ENCODE results near the gene NTNG1.
"Not testable (repeated sequence)": the region's sequence is repeated elsewhere in the genome, so short reads cannot be mapped to it uniquely, and the experiment has no call there.

NTNG1 gene

DNA sequence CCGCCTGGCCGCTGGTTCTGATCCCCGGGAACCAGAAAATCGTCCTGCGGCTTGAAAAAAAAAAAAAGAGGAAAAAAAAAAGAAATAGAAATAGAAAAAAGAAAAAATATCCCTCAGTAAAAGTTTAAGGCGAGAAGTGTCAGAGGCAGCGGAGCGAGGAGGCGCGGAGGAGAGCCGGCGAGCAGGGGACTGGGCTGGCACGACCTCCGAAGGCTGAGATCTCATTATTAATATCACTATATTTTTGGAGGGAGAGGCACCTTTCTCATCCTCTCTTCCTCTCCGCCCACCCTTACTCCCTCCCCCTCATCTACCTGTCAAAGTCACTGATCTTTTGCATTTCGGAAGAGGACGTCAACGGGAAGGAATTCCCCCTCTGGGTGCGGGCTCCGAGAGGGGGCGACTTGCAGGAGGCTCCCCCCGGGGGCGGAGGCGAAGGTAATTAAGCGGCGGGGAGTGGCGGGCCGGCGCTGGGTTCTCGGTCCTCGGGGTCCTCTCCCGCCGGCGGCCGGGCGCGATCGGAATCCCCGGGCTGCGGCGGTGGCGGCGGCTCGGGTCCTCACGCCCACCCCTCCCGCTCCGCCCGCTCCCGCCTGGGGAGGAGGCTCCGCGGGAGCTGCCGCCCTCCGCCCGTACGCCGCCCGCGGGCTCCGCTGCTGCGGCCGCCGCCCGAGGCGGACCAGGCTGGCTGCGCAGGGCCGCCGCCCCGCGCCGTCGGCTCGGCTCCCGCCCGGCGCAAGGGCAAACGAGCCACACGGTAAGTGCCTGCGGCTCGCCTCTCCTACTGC lies at the start of gene NTNG1:
Gene NTNG1 (plus strand): TSS at position 337 of the 788 bp plus-strand sequence.
- DNase-seq (ENCODE audit: low read depth in 2 of 3, low spot score in 2 of 3): no peak

GRCh38 chr1:107091418-107091817 lies 49.4 kb upstream of the NTNG1 start:
- DNase-seq (ENCODE audit: low read depth in 2 of 3, low spot score in 2 of 3): no peak

- not testable (repeated sequence) for DNase-seq (ENCODE audit: low read depth in 2 of 3, low spot score in 2 of 3)
Observed at GRCh38 chr1:107093395-107093794, 47.4 kb upstream of the NTNG1 start.

- DNase-seq (ENCODE audit: low read depth in 2 of 3, low spot score in 2 of 3): no peak
Observed at GRCh38 chr1:107095647-107096046, 45.2 kb upstream of the NTNG1 start.

DNA sequence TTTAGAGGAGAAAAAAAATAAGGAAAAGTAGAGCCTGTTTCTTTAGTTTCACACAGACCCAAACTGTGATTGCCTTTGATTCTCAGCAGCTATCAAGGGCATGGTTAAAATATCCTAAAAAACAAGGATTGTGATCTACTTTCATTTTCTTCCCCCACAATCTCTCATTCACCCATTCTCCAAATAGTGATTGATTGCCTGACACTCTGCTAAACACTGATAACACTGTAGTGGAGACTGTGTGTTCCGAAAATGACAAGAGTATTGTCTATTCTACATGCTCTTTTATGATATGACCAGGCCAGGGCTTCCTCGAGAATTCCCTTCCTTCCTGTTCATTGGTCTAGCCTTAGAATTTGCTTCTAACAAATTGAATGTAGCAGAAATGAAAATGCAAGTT lies 44.1 kb upstream of the NTNG1 start:
- DNase-seq (ENCODE audit: low read depth in 2 of 3, low spot score in 2 of 3): no peak

GRCh38 chr1:107098961-107099360 lies 41.9 kb upstream of the NTNG1 start:
- DNase-seq (ENCODE audit: low read depth in 2 of 3, low spot score in 2 of 3): no peak

- DNase-seq (ENCODE audit: low read depth in 2 of 3, low spot score in 2 of 3): no peak
Observed at GRCh38 chr1:107100331-107100984, 40.4 kb upstream of the NTNG1 start.

DNA sequence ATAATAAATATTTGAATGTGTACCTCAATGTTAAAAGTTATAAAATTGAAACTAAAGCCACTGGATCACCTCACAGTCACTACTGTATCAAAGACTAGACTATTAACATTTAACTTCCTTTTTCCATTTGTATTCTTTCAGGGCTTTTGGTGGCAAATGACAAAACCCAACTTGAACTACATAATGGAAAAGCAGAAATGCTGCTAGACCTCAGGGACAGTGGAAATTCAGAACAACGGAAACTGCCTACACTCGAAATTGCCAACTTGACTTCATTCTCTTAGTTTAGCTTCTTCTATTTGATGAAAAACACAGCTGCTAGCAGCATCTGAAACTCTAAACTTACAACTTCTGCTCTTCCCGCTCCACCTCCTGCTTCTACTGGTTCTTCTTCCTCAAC lies 34.9 kb upstream of the NTNG1 start:
- DNase-seq (ENCODE audit: low read depth in 2 of 3, low spot score in 2 of 3): no peak

DNA sequence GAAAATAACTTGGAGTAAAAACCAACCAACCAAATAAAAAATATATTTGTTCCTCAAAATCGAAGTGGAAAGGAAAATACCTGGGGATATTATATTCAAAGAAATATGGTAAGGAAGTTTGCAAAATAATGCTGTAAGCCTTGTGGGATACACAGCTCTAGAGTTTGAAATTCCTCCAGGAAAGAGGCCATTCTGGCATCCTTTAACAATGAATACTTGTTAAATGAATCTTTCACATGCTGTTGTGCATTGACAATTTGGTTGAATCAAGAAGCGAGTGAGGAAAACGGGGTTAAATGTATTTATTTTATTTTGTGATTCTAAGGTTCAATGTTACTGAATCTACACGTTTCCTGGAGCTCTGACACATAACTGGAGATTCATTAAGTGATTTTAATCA lies 30.5 kb upstream of the NTNG1 start:
- DNase-seq (ENCODE audit: low read depth in 2 of 3, low spot score in 2 of 3): no peak

DNA sequence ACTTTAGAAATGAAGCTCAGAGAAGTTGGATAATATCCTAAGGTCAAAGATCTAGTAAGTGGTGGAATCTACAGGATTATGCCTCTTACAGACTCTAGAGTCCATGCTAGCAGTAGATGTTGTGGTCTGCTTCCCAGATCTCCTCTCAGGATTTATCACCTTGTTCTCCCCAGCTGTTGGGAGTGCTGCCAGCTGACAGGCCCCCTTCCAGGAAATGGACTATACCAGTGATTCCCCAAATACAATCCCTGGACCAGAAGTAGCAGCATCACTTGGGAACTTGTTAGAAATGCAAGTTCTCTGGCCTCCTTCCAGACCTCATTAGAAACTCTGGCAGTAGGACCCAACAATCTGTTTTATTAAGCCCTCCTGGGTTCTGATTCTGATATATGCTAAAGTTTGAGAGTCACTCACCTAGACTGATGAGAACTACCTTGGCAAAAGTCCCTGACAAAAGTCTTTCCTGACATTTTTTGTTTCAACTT lies 24.5 kb upstream of the NTNG1 start:
- DNase-seq (ENCODE audit: low read depth in 2 of 3, low spot score in 2 of 3): no peak

GRCh38 chr1:107122225-107122624 lies 18.6 kb upstream of the NTNG1 start:
- DNase-seq (ENCODE audit: low read depth in 2 of 3, low spot score in 2 of 3): no peak

GRCh38 chr1:107123741-107124140 lies 17.1 kb upstream of the NTNG1 start:
- no peak for DNase-seq (ENCODE audit: low read depth in 2 of 3, low spot score in 2 of 3)

DNA sequence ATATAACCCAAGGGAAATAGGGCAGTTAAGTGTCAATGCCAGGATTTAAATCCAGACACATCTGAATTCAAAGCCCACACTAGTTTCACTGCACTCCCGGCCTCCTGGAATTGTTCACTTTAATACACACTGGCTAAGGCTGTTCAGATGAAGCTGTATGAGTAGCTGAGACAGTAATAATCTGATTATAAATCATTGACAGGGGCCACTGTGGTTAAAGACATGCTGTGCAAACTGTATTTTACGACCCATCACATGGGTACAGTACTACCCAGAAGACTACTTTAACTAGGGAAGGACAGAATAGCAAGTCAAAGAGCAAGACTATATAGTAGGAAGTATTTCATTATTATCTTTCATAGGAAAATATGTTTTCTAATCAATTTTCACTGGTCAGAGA lies 16.1 kb upstream of the NTNG1 start:
- no peak for DNase-seq (ENCODE audit: low read depth in 2 of 3, low spot score in 2 of 3)

DNA sequence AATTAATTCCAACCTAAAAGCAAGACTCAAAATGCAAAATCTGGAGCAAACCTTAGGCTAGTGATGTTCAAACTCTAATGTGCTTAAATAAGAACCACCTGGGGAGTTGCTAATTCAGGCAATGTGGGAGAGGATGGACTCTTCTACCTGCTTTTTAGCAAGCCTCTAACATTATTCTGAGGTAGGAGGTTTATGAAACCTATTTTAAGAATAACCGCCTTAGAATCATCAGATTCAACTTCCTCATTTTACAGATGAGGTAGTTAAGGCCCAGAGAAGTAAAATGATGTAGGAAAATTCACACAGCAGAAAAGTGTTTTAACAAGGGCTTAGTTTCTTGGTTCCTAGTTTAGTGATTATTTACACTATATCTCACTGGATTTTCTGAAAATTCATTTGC lies 8.6 kb upstream of the NTNG1 start:
- no peak for DNase-seq (ENCODE audit: low read depth in 2 of 3, low spot score in 2 of 3)

- no peak for DNase-seq (ENCODE audit: low read depth in 2 of 3, low spot score in 2 of 3)
Observed at GRCh38 chr1:107132780-107133179, 8.1 kb upstream of the NTNG1 start.

DNA sequence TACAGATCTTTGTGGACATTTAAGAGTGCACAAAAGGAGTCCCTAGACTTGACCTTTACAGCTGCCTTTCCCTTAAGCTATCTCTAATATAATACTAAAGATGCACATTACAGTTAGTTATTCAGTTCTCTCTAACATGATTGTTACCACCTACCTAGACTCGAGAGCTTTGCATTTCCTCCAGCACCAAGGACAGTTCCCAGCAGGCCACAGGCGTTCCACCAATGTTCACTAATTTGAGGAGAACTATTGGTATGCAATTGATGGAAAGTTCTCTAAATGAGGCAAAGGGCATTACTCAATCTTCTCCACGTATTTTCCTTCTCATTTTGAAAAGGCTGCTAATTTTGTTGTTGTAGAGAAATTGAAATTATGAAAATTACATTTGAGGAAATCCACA lies 5.4 kb upstream of the NTNG1 start:
- DNase-seq (ENCODE audit: low read depth in 2 of 3, low spot score in 2 of 3): no peak

DNA sequence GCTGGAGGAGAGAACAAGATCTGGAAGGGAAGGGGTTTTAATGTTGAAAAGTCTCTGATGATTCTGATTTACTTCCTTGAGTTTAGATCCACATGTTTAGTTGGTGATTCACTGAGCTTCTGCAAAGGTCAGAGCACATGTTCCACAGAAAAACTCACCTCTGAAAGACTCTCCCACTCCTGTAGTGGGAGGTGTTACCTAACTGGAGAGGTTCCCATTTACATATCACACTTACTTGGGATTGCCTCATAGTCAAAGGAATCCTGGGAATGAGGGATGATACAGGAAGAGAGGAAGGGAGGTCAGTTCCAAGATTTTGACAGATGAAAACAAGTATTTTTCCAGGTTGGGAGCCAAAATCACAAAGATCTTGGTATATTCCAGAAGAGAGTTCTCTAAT lies 2.7 kb upstream of the NTNG1 start:
- DNase-seq (ENCODE audit: low read depth in 2 of 3, low spot score in 2 of 3): no peak

DNA sequence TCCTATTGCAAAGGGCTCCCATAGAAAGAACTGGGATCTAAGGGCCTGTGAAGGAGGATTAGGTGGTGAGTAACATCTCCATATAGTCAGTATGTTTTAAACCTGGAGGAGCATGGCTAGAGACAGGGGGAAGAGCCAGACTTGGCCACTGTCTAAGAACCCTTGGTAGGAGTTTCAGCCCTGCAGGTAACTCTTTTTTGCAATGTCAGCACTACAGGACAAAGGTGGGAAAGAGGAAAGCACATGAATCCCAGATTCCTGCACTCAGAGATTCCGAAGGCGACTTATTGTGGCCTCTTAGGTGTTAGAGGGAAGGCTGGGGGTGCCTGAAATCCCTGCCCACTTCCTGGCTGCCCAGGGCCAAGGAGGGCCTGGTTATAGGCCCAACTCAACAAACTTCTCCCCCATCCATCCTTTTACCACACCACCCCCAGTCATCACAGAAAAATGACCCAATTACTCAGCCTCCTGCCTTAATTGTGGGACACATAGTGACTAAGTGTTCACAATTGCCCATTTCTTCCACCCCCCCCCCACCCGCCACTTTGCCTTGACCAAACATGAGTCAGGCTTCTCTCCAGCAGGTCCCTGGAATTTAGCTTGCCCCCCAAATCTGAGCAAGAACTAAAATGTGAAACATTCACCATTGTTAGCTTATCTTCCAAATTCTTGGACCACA lies 1.9 kb upstream of the NTNG1 start:
- DNase-seq (ENCODE audit: low read depth in 2 of 3, low spot score in 2 of 3): no peak

DNA sequence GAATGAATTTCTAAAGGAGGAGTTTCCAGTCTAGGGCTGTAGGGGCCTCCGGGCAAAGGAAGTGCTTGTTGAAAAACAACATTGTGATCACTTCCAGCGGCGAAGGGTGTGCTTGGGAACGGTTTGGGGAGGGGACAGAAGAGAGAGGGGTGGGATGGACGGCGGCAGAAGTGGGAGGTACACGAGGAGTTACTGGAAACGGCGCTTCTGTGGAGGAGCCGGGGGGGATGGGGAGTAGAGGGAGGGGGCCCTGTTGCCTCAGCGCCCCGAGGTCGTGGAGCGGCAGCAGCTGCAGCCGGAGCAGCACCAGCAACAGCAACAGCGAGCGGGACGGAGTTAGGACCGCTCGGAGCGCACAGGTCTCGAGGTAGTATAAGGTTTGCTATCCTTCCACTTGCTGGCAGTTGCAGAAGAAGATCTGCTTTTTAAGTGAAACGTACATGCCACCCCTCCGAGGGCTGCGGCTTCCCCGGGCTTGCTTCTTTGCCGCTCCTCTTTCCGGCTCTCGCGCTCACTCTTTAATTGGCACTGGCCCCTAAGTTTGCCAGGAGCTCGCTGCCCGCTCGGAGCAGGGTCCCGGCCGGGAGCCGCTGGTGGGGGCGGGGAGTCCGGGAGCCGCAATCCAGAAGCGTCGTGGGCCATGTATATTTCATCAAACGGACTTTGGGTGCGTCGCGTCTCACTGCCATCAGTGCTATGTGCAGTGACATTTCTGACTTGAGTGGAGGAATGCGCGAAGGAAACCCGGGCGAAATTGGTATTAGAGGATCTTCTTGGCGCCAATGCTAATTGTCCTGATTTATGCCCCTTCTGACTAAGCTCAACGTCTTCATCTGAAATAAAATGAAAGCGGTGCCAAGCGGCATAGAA lies 771 bp upstream of the NTNG1 start:
- DNase-seq (ENCODE audit: low read depth in 2 of 3, low spot score in 2 of 3): no peak

GRCh38 chr1:107141491-107142126 lies 770 bp downstream of the NTNG1 start:
- peak in 1 of 3 experiments; percentile 3 for DNase-seq (ENCODE audit: low read depth in 2 of 3, low spot score in 2 of 3)

GRCh38 chr1:107142140-107142542 lies 1.3 kb downstream of the NTNG1 start:
- DNase-seq (ENCODE audit: low read depth in 2 of 3, low spot score in 2 of 3): no peak
